ENCODE measurements around the gene SUSD3.

DNA sequence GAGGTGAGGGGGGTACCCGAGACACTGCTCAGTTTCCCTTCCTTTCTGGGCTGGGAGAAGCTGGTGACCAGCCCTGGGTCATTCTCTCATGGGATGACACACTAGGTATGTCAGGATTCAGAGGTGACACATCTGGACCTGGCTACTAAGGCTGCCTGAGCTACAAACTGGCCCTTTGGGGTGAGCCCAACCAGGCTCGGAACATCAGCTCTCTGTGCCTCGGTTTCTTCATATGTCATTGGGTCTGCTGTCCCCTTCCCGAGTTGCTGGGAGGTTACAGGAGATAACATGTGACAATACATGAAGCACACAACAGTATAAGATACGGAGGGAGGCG, 49.3 kb downstream of the SUSD3 start:
- TF ChIP-seq EZH2 (IDR thresholded peaks at IDR 0.05; ENCODE audit: low read length, missing control alignments): no peak
- TF ChIP-seq, protein P1, sequence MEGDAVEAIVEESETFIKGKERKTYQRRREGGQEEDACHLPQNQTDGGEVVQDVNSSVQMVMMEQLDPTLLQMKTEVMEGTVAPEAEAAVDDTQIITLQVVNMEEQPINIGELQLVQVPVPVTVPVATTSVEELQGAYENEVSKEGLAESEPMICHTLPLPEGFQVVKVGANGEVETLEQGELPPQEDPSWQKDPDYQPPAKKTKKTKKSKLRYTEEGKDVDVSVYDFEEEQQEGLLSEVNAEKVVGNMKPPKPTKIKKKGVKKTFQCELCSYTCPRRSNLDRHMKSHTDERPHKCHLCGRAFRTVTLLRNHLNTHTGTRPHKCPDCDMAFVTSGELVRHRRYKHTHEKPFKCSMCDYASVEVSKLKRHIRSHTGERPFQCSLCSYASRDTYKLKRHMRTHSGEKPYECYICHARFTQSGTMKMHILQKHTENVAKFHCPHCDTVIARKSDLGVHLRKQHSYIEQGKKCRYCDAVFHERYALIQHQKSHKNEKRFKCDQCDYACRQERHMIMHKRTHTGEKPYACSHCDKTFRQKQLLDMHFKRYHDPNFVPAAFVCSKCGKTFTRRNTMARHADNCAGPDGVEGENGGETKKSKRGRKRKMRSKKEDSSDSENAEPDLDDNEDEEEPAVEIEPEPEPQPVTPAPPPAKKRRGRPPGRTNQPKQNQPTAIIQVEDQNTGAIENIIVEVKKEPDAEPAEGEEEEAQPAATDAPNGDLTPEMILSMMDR (conservative IDR thresholded peaks at IDR 0.05 in 1 of 2, IDR thresholded peaks at IDR 0.05 in 1 of 2; ENCODE audit: low read depth in 1 of 2, low read length in 2 of 2): no peak
